ENCODE results near the gene APOL1.
"Not testable (repeated sequence)": the region's sequence is repeated elsewhere in the genome, so short reads cannot be mapped to it uniquely, and the experiment has no call there.

DNA sequence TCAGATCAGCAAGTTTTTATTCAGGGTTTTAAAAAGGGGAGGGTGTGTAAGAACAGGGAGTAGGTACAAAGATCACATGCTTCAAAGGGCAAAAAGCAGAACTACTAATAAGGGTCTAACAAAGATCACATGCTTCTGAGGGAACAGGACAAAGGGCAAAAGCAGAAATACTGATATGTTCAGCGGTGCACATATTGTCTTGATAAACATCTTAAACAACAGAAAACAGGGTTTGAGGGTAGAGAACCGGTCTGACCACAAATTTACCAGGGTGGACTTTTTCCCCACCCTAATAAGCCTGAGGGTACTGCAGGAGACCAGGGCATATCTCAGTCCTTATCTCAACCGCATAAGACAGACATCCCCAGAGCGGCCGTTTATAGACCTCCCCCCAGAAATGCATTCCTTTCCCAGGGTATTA is 43.4 kb upstream of the APOL1 start:
- not testable (repeated sequence) for TF ChIP-seq CTCF (IDR thresholded peaks at IDR 0.05; ENCODE audit: poor library complexity, severe bottlenecking); EP300 (conservative IDR thresholded peaks at IDR 0.05; ENCODE audit: poor library complexity, severe bottlenecking); RAD21 (conservative IDR thresholded peaks at IDR 0.05); EZH2 (IDR thresholded peaks at IDR 0.05; ENCODE audit: borderline replicate concordance, insufficient read depth, low read length, poor library complexity, severe bottlenecking); POLR2AphosphoS5 (IDR thresholded peaks at IDR 0.05); REST (IDR thresholded peaks at IDR 0.05; ENCODE audit: borderline replicate concordance); TAF1 (IDR thresholded peaks at IDR 0.05; ENCODE audit: low read depth); MXI1 (conservative IDR thresholded peaks at IDR 0.05; ENCODE audit: poor library complexity, severe bottlenecking); SMC3 (conservative IDR thresholded peaks at IDR 0.05; ENCODE audit: poor library complexity)
